Activated naive CD8-positive, alpha-beta T cell treated with anti-CD3 and anti-CD28 coated beads, Interleukin-2, amount 10 ng/mL, durations not matched to agents 7 days and 5 days (primary cell): ENCODE data around the gene TNNI2. TPM values are rescaled to one million over a fixed set of nuclear protein-coding genes. Genes with fewer than 3 reads are reported as not detected.
A peak's percentile ranks its signal among the peaks of the same experiment; 100 is the strongest.
"Not testable (repeated sequence)": the region's sequence is repeated elsewhere in the genome, so short reads cannot be mapped to it uniquely, and the experiment has no call there.

Experiments
- ATAC-seq: fragments of 150-1000 bp; cut with Tn5 transposase; one replicate; pipeline ENCODE4 v1.10.0; 2021; ENCODE audit warnings: low read depth, moderate library complexity
- POLR2A ChIA-PET: fragments of 350-600 bp; sonication (Branson Sonifier 250); formaldehyde crosslinking; loops from one replicate; lab custom pipeline; 2021; ENCODE audit warnings: antibody characterized with exemption; lab: Charles Lee
- DNase-seq: peaks from one replicate; pipeline ENCODE4 v3.0.0; 2021
- H3K27ac Mint-ChIP-seq: one replicate; pipeline ENCODE4 v1.8.0; 2022; ENCODE audit warnings: mild to moderate bottlenecking, mixed read lengths
- H3K27me3 Mint-ChIP-seq: one replicate; pipeline ENCODE4 v1.8.0; 2022; ENCODE audit warnings: mild to moderate bottlenecking, moderate library complexity, mixed read lengths
- H3K36me3 Mint-ChIP-seq: one replicate; pipeline ENCODE4 v1.8.0; 2021; ENCODE audit warnings: mild to moderate bottlenecking, mixed read lengths
- H3K4me1 Mint-ChIP-seq: one replicate; pipeline ENCODE4 v1.8.0; 2021; ENCODE audit warnings: mixed read lengths
- H3K4me3 Mint-ChIP-seq: one replicate; pipeline ENCODE4 v1.8.0; 2022; ENCODE audit warnings: mild to moderate bottlenecking, moderate library complexity, mixed read lengths
- H3K9me3 Mint-ChIP-seq: one replicate; pipeline ENCODE4 v1.8.0; 2021; ENCODE audit warnings: mixed read lengths
- total RNA-seq, 2 experiments: library from RNA; stranded (reverse); gene quantifications; one replicate each; pipeline ENCODE4 v1.2.3, GENCODE V29; 2021

TNNI2 gene
- total RNA-seq, 2 experiments from 2014 or later, result 0.67 TPM; not detected in 1

DNA sequence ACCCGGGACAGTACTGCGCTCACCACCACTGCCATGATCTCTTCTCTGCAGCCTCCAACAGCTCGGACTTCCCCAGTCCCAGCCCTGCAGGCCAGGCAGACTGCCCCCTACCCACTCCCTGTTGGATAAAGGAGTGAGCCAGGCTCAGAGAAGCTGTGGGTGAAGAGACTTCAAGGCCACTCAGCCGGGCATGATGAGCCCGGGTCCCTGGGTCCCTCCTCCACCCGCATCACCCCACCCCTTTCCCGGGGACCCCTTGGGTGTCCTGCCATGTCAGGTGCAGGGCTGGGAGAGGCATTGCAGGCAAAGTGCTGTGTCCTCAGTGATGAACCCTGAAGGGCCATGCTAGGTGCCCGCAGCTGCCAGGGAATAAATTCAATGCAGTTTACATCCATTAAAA, 28.6 kb downstream of the TNNI2 start:
- H3K27ac Mint-ChIP-seq, result no peak overlapping the region
- H3K27me3 Mint-ChIP-seq, result no peaks in the 10 kb centered on the region
- no peak overlapping the region for H3K4me3 Mint-ChIP-seq
- ATAC-seq (no peak), DNase-seq (no peak)
- POLR2A ChIA-PET, result no interaction called here
- H3K4me1 Mint-ChIP-seq, result peaks cover 22% of the 10 kb centered on the region
- H3K9me3 Mint-ChIP-seq, result no peaks in the 10 kb centered on the region
- peaks cover 6% of the 10 kb centered on the region for H3K36me3 Mint-ChIP-seq

DNA sequence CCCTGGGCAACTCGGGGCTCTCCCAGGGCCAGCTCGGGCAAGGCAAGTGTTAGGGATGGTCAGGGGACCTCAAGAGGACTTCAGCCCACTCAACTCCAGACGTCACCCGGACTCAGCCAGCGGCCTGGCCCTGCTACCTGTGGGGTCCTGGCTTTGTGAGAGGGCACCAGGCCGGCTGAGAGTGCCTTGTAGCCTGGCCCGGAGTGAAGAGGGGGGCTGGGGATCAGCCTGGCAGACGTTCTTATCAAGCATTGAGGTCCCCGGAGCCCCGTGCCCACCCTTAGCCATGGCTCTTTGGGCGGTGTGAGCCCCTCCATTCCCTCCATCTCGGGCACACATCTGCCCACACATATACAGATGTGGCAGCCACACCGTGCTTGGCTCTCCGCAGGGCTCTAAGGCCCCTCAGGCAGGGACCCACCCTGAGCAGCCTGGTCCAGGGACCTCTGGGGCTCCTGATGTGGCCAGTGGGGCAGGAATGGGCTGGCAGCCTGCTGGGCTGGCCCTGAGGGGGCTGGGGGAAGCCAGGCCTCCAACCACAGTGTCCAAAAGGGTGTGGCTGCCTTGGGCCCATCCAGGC, 29.4 kb downstream of the TNNI2 start:
- peaks cover 6% of the 10 kb centered on the region for H3K36me3 Mint-ChIP-seq
- H3K4me3 Mint-ChIP-seq, result no peak overlapping the region
- POLR2A ChIA-PET, result no interaction called here
- ATAC-seq (no peak), DNase-seq (no peak)
- no peaks in the 10 kb centered on the region for H3K27me3 Mint-ChIP-seq
- no peaks in the 10 kb centered on the region for H3K9me3 Mint-ChIP-seq
- no peak overlapping the region for H3K27ac Mint-ChIP-seq
- peaks cover 26% of the 10 kb centered on the region for H3K4me1 Mint-ChIP-seq

DNA sequence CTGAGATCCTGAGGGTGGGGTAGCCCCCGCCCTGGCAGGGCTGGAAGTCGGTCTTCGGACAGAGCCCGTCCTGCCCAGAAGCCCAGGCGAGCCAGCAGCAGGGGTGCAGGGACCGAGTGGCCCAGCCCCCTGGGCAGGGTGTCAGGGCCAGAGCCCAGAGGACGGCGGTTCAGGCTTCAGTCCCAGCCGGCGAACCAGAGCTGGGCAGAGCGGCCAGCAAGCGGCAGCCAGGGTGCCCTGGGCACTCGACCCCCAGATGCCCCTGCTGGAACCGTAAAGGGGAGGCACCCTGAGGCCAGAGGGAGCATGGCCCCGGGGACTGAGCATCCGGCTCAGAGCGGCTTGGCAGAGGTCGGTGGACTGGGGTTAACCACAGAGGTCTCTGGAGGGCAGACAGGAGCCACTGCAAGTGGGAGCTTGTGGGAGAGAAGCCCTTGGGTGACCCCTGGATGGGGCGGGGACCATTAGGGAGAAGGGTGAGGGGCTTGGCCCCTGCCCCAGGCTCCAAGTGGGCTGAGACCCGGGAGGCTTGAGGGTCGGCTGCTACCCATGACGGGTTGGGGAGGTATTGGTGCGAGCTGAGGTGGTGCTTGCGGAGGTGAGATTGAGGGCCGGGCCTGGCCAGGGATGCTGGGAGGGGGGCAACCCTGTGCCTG, 30.0 kb downstream of the TNNI2 start:
- POLR2A ChIA-PET, result interaction anchor here (1.3 to 1.6 kb wide), 2 partner anchors 12 to 15 kb away, joined by 3 to 4 read pairs; no protein-coding TSS in a partner anchor
- Mint-ChIP-seq H3K36me3 (peaks cover 6% of the 10 kb centered on the region), H3K27ac (no peak overlapping the region), H3K4me1 (peaks cover 27% of the 10 kb centered on the region), H3K9me3 (no peaks in the 10 kb centered on the region), H3K27me3 (no peaks in the 10 kb centered on the region), H3K4me3 (no peak overlapping the region)
- ATAC-seq (no peak), DNase-seq (no peak)

DNA sequence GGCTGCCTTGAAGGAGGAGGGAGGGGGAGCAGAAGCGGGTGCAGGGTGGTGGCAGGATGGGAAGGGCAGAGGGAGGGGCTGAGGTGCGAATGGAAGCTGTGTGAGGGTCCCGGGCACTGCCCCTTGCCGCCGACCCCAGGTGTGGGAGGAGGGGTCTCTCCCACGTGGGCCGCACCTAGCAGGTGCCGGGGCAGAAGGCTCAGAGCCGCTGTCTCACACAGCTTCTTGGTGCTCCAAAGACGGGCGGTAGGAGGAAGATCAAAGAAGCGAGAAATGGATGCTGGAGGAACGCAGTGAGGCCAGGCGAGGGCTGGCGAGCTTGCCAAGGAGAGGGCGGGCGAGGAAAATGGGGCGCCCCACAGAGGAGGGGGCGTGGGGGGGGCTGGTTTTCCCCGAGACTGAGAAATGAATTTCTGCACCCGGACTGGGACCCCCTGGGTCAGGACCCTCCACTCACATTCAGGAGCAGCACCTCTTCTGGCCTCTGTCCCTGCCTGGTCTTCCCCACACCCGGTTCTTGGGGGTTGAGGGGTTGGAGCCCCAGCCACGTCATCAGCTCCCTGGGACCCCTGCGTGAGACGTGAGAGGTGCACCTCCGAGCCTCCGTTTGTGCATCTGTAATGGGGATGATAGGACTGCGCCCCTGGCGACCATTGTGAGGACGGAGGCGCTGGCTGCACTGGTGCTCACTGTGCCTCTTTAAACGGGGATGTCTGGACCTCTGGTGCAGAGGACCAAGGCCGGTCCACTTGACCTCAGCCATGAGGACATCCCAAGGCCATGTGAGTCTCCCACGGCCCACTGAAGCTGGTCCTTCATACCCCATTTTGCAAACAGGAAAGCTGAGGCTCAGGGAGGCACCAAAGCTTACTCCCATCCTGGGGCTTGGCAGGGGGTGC, 30.9 kb downstream of the TNNI2 start:
- POLR2A ChIA-PET, result interaction anchor here (1.3 to 1.6 kb wide), 2 partner anchors 13 to 16 kb away, joined by 3 to 4 read pairs; no protein-coding TSS in a partner anchor
- Mint-ChIP-seq H3K27me3 (no peaks in the 10 kb centered on the region), H3K27ac (no peak overlapping the region), H3K4me3 (no peak overlapping the region), H3K9me3 (no peaks in the 10 kb centered on the region), H3K36me3 (peaks cover 6% of the 10 kb centered on the region), H3K4me1 (peaks cover 27% of the 10 kb centered on the region)
- ATAC-seq (no peak), DNase-seq (no peak)

DNA sequence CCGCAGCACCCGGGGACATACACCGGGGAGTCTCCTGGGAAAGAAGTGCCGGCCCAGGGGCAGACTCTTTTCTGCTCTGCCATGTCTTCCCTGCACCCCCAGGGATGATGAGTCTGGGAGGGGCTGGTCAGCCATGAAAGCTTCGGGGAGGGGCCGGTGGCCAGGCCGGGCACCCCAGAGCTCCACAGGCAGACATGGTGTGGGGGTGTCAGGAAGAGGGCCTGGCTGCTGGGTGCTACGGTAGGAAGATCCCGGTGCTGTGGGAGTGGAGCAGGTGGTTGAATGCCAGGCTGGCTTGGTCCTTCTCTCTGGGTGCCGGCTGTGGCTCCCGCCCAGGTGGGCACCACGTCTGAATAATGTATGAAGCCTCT, 31.5 kb downstream of the TNNI2 start:
- ATAC-seq, result no peak
- POLR2A ChIA-PET, result interaction anchor here (0.9 to 1.6 kb wide), 3 partner anchors 14 to 20 kb away, joined by 3 to 4 read pairs (median 3); no protein-coding TSS in a partner anchor
- peak overlapping the region; percentile 20 for H3K4me3 Mint-ChIP-seq
- H3K4me1 Mint-ChIP-seq, result peaks cover 27% of the 10 kb centered on the region
- H3K27me3 Mint-ChIP-seq, result no peaks in the 10 kb centered on the region
- H3K36me3 Mint-ChIP-seq, result peaks cover 6% of the 10 kb centered on the region
- no peak overlapping the region for H3K27ac Mint-ChIP-seq
- DNase-seq, result no peak
- no peaks in the 10 kb centered on the region for H3K9me3 Mint-ChIP-seq

DNA sequence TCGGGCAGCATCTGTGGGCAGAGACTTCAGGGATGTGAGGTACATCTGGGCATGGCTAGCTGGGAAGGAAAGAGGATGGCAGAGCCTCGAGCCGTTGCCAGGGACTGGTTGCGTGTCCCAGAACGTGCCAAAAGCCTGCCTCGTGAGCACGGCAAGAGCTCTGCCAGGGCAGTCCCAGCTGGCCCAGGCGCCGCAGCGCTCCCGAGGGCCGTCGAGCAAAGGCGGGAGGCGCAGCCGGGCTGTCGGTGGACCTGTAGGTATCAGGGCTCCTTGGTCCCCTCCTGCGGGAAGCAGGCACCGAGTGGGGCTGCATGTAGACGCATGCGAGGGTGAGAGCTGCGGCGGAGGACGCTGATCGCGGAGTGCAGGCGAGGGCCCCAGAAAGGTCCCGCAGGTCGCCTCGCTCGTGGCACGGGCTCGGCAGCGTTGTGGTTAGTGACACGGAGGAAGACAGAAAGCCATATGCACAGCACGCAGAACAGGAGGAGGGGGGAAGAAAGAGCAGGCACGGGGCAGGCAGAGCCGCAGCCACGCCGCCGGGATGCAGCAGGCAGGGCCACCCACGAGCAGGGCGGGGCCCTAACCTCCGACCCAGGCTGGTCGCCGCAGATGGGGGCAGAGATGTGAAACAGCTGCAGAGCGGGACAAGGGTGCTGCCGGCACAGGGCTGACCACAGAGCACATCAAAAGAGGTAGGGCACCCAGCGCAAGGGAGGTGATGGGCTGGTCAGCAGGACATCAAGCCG, 32.1 kb downstream of the TNNI2 start:
- Mint-ChIP-seq H3K27me3 (no peaks in the 10 kb centered on the region), H3K4me3 (peak overlapping the region; percentile 49), H3K4me1 (peaks cover 27% of the 10 kb centered on the region), H3K27ac (peak overlapping the region; percentile 79), H3K9me3 (no peaks in the 10 kb centered on the region), H3K36me3 (peaks cover 6% of the 10 kb centered on the region)
- peak; percentile 70 for ATAC-seq
- DNase-seq, result peak; percentile 57
- POLR2A ChIA-PET, result interaction anchor here (0.9 kb wide), 1 partner anchor 20 kb away, joined by 3 read pairs; no protein-coding TSS in a partner anchor

DNA sequence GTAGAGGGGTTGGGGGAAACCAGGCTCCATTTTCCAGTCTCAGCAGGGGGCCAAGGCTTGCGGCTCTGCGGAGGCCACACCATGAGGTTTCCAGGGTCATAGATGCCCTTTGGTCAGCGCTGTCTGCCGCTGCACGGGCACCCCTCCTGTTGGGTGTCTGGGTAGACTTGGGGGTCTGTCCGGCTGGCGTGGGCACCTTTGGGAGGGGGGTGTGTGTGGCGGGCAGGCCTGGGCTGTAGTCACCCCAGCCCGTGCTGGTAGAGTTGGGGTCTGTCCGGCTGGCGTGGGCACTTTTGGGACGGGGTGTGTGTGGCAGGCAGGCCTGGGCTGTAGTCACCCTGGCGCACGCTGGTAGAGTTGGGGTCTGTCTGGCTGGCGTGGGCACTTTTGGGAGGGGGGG, 32.8 kb downstream of the TNNI2 start:
- Mint-ChIP-seq H3K4me1 (peaks cover 27% of the 10 kb centered on the region), H3K27me3 (no peaks in the 10 kb centered on the region), H3K9me3 (no peaks in the 10 kb centered on the region), H3K36me3 (peaks cover 5% of the 10 kb centered on the region), H3K4me3 (no peak overlapping the region), H3K27ac (no peak overlapping the region)
- ATAC-seq, result no peak
- POLR2A ChIA-PET, result interaction anchor here (0.9 kb wide), 1 partner anchor 19 kb away, joined by 3 read pairs; no protein-coding TSS in a partner anchor
- DNase-seq, result no peak

DNA sequence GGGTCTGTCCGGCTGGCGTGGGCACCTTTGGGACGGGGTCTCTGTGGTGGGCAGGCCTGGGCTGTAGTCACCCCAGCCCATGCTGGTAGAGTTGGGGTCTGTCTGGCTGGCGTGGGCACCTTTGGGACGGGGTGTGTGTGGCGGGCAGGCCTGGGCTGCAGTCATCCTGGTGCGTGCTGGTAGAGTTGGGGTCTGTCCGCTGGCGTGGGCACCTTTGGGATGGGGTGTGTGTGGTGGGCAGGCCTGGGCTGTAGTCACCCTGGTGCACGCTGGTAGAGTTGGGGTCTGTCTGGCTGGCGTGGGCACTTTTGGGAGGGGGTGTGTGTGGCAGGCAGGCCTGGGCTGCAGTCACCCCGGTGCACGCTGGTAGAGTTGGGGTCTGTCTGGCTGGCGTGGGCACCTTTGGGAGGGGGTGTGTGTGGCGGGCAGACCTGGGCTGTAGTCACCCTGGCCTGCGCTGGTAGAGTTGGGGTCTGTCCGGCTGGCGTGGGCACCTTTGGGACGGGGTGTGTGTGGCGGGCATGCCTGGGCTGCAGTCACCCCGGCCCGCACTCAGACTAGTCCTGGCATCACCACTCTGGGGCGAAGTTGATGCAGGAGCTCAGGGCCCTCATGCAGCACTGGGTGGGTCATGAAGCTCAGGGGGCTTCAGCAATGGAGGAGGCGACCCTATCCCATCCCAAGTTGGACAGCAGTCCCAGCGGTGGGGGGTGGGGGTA, 33.6 kb downstream of the TNNI2 start:
- no peak overlapping the region for H3K27ac Mint-ChIP-seq
- no peaks in the 10 kb centered on the region for H3K27me3 Mint-ChIP-seq
- POLR2A ChIA-PET, result no interaction called here
- H3K36me3 Mint-ChIP-seq, result peaks cover 3% of the 10 kb centered on the region
- DNase-seq, result peak; percentile 15
- ATAC-seq, result no peak
- H3K9me3 Mint-ChIP-seq, result no peaks in the 10 kb centered on the region
- H3K4me3 Mint-ChIP-seq, result no peak overlapping the region
- H3K4me1 Mint-ChIP-seq, result peaks cover 27% of the 10 kb centered on the region

DNA sequence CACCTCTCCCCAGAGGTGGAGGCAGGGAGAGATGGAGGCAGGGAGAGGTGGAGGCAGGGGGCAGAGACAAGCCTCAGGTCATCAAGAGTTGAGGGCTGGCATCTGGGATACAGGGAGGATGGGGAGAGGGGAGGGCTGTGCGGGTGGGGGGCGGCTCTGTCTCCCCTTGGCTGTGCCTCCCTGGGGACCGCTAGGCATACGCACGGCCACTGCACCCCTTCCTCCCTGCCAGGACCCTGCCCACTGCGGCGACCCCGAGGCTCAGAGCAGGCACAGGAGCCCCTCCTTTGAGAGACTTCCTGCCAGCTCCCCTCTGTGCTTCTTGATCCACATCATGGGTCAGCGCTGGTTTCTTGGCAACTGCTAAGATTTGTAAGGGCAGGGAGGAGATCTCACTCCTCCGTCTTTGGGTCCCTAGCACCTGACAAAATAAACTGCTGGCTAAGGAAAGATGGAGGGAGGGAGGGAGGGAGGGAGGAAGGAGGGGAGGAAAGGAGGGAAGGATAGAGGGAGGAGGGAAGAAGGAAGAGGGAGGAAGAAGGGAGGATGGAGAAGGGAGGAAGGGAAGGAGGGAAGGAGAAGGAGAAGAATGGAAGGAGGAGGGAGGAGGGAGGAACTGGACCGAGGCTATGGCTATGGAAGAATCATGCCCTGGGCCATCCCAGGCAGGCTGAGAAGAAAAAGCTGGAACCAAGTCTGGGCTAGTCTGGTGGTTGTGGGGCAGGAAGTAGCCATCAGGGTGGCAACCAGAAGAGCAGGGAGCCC, 34.4 kb downstream of the TNNI2 start:
- peak; percentile 18 for DNase-seq
- Mint-ChIP-seq H3K27ac (no peak overlapping the region), H3K36me3 (peaks cover 3% of the 10 kb centered on the region), H3K27me3 (no peaks in the 10 kb centered on the region), H3K9me3 (no peaks in the 10 kb centered on the region), H3K4me3 (no peak overlapping the region), H3K4me1 (peaks cover 27% of the 10 kb centered on the region)
- POLR2A ChIA-PET, result no interaction called here
- no peak for ATAC-seq

DNA sequence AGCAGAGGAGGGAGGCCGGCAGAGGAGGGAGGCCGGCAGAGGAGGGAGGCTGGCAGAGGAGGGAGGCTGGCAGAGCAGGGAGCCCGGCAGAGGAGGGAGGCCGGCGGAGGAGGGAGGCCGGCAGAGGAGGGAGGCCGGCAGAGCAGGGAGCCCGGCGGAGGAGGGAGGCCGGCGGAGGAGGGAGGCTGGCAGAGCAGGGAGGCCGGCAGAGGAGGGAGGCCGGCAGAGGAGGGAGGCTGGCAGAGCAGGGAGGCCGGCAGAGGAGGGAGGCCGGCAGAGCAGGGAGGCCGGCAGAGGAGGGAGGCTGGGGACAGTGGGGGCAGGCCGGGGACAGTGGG, 35.0 kb downstream of the TNNI2 start:
- H3K4me3 Mint-ChIP-seq, POLR2A ChIA-PET, ATAC-seq, H3K27me3 Mint-ChIP-seq, H3K27ac Mint-ChIP-seq, H3K36me3 Mint-ChIP-seq, H3K9me3 Mint-ChIP-seq: not testable (repeated sequence)
- H3K4me1 Mint-ChIP-seq, result peaks cover 27% of the 10 kb centered on the region
- peak; percentile 12 for DNase-seq

DNA sequence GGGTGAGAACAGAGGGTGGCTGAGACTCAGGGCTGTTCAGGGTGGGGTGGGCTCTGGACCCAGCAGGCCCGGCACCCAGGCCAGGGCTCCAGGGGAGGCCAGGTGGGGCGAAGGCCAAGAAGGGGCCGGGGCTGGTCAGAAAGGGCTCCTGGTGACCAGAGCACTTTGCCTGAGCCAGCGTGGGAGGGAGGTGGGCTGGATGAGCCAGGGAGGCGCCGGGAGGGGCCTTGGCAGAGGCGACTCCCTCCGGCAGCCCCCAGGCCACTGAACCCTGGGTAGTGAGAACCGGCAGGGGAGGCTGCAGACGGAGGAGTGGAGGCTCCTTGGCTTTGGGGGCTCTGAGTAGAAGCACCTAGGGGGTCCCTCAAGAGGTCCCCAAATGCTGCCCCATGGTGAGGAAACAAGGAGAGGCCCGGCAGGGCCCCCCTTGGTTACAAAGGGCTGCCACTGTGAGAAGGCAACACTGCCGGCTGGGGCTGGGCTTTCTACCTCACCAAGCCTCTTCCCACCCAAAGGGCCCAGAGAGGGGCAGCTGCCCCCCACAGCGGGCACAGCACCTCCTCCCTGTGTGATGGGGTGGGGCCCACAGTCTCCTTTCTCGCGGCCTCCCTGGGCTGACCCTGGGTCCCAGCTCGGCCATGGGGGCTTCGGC, 35.8 kb downstream of the TNNI2 start:
- ATAC-seq, POLR2A ChIA-PET, H3K36me3 Mint-ChIP-seq, H3K9me3 Mint-ChIP-seq, H3K27me3 Mint-ChIP-seq, H3K4me3 Mint-ChIP-seq, H3K27ac Mint-ChIP-seq: not testable (repeated sequence)
- peaks cover 19% of the 10 kb centered on the region for H3K4me1 Mint-ChIP-seq
- peak; percentile 32 for DNase-seq
